ENCODE results near the gene DDX52. TPM values are rescaled to one million over a fixed set of nuclear protein-coding genes. Genes with fewer than 3 reads are reported as not detected.

The DDX52 gene
- total and polyA plus RNA-seq, 2 of the 8 experiments (the other 6 are each of a cell fraction or from before 2014, with no cell fraction given), result 10.0 to 45.9 TPM

- 79% methylated on average over 3 of the region's 3 CpGs; no CpG with 5 or more reads in 1 of the 2 experiments for WGBS, 2 experiments (ENCODE audit: extremely low coverage in 1 of 2, insufficient coverage in 1 of 2, insufficient read length in 1 of 2, insufficient replicate concordance in 2 of 2, low coverage in 1 of 2, low lambda C conversion rate in 2 of 2, missing lambda C conversion rate in 1 of 2)
- Histone ChIP-seq H3K23me2 (ENCODE audit: low read depth, low read length) (no peaks in the 10 kb centered on the region), H3K27me3 (replicated peaks in 1 of 4; ENCODE audit: control insufficient read depth in 3 of 4, extremely low read depth in 1 of 4, insufficient read depth in 3 of 4, low read length in 3 of 4) (no peaks in the 10 kb centered on the region), H3K27ac (ENCODE audit: low read depth, low read length) (no peak overlapping the region), H4K5ac (ENCODE audit: insufficient read length, low read depth, low read length) (no peak overlapping the region), H3K4me2 (ENCODE audit: insufficient read depth in 1 of 2, low read depth in 2 of 2, low read length in 2 of 2) (no peak overlapping the region), H3K79me2 (ENCODE audit: control insufficient read depth in 1 of 2, insufficient read depth in 2 of 2, low read length in 2 of 2) (no peaks in the 10 kb centered on the region), H3K23ac (ENCODE audit: insufficient read length) (no peak overlapping the region), H3K9me3 (ENCODE audit: insufficient read depth in 2 of 2, low read depth in 1 of 2, low read length in 1 of 2) (no peaks in the 10 kb centered on the region), H2BK5ac (ENCODE audit: low read depth, low read length) (no peak overlapping the region), H4K91ac (replicated peaks; ENCODE audit: insufficient read length, low read length) (no peak overlapping the region), H3K9ac (replicated peaks in 1 of 4; ENCODE audit: extremely low read depth in 1 of 4, low read depth in 3 of 4, low read length in 3 of 4) (no peak overlapping the region), H2BK120ac (replicated peaks; ENCODE audit: low read depth, low read length) (no peak overlapping the region), H3K4ac (replicated peaks; ENCODE audit: insufficient read length, low read depth, low read length) (no peak overlapping the region), H2AK5ac (ENCODE audit: low read depth, low read length) (no peak overlapping the region), H2BK20ac (ENCODE audit: low read length) (no peak overlapping the region), H4K8ac (ENCODE audit: extremely low read depth, insufficient read depth, low read length) (no peak overlapping the region), H2AFZ (ENCODE audit: low read length) (no peak overlapping the region), H3K56ac (replicated peaks; ENCODE audit: insufficient read length, low read depth, low read length) (no peak overlapping the region), H3K4me3 (ENCODE audit: extremely low read depth in 1 of 4, insufficient read depth in 2 of 4, low read depth in 3 of 4, low read length in 4 of 4) (no peak overlapping the region), H2BK12ac (ENCODE audit: low read depth, low read length) (no peak overlapping the region), H4K20me1 (replicated peaks in 1 of 2; ENCODE audit: control insufficient read depth in 1 of 2, insufficient read depth in 2 of 2, low read length in 2 of 2) (no peaks in the 10 kb centered on the region), H3K18ac (ENCODE audit: extremely low read depth, low read length) (no peak overlapping the region), H3K79me1 (ENCODE audit: low read depth, low read length) (no peaks in the 10 kb centered on the region), H3K4me1 (replicated peaks in 1 of 4; ENCODE audit: control insufficient read depth in 3 of 4, insufficient read depth in 4 of 4, low read length in 3 of 4) (peaks cover 0 to 6% (median 4%) of the 10 kb centered on the region in 4 experiments; a peak in 3 of 7 replicates), H3K36me3 (ENCODE audit: control insufficient read depth in 2 of 4, insufficient read depth in 4 of 4, low read length in 3 of 4) (no peaks in the 10 kb centered on the region), H2BK15ac (ENCODE audit: low read length) (no peak overlapping the region), H3K14ac (ENCODE audit: insufficient read length) (no peak overlapping the region)
- TF ChIP-seq BACH1 (IDR thresholded peaks at IDR 0.05; ENCODE audit: low read length) (no peak), CTCF (IDR thresholded peaks at IDR 0.05; ENCODE audit: control extremely low read depth in 1 of 3, insufficient read depth in 1 of 3, low read depth in 1 of 3, low read length in 3 of 3) (no peak), SP2 (IDR thresholded peaks at IDR 0.05; ENCODE audit: low read length) (no peak), POLR2AphosphoS5 (IDR thresholded peaks at IDR 0.05; ENCODE audit: low read depth, low read length) (no peak), SP1 (IDR thresholded peaks at IDR 0.05; ENCODE audit: low read depth, low read length) (no peak), SIRT6 (IDR thresholded peaks at IDR 0.05; ENCODE audit: low read length) (no peak), POU5F1 (IDR thresholded peaks at IDR 0.05; ENCODE audit: low read depth, low read length) (no peak), KDM1A (IDR thresholded peaks at IDR 0.05; ENCODE audit: borderline replicate concordance, low read length) (no peak), CBX5 (IDR thresholded peaks at IDR 0.05; ENCODE audit: low read depth, low read length) (no peak), CTBP2 (IDR thresholded peaks at IDR 0.05; ENCODE audit: borderline replicate concordance, insufficient read depth, insufficient read length, low read length) (no peak), JUN (IDR thresholded peaks at IDR 0.05; ENCODE audit: low read depth, low read length) (no peak)
- POLR2A ChIA-PET (ENCODE audit: partially characterized antibody), result no interaction called here
- FAIRE-seq (no peak), DNase-seq (ENCODE audit: low read depth in 1 of 2, low spot score in 2 of 2) (no peak)
- CTCF ChIA-PET (ENCODE audit: partially characterized antibody), result interaction anchor here (1.2 to 1.7 kb wide), 2 partner anchors 106 kb away, joined by 3 to 6 read pairs; no protein-coding TSS in a partner anchor
Observed at GRCh38 chr17:37664214-37664613, 21.0 kb upstream of the DDX52 start.

Measured in H1 (cell line).